ENCODE measurements around the gene HS3ST6. TPM values are rescaled to one million over a fixed set of nuclear protein-coding genes. Genes with fewer than 3 reads are reported as not detected.

Gene HS3ST6
- total and polyA plus RNA-seq, 2 of the 13 experiments (the other 11 are each of a cell fraction or from before 2014, with no cell fraction given), result not detected

GRCh38 chr16:1933097-1933661, 15.0 kb upstream of the HS3ST6 start (continued):
- 0 out of 2 replicates have a peak, but pooled peaks have one; percentile 36 for TF ChIP-seq SKIL (CRISPR knock-in tag; IDR thresholded peaks at IDR 0.05; ENCODE audit: borderline replicate concordance)
- 0 out of 4 replicates have a peak, but pooled peaks of 1 of the 2 experiments have one; percentile 36 for TF ChIP-seq KLF16 (CRISPR knock-in tag; IDR thresholded peaks at IDR 0.05)
- TF ChIP-seq ZC3H4 (CRISPR knock-in tag; IDR thresholded peaks at IDR 0.05; ENCODE audit: borderline replicate concordance), result no peak
- TF ChIP-seq JARID2 (CRISPR knock-in tag; IDR thresholded peaks at IDR 0.05; ENCODE audit: insufficient replicate concordance), result no peak
- no peak for TF ChIP-seq BCL3 (CRISPR knock-in tag; IDR thresholded peaks at IDR 0.05)
- 0 out of 2 replicates have a peak, but pooled peaks have one; percentile 35 for TF ChIP-seq ZBTB38 (CRISPR knock-in tag; IDR thresholded peaks at IDR 0.05)
- no peak for TF ChIP-seq PTBP1 (IDR thresholded peaks at IDR 0.05; ENCODE audit: low read depth, low read length, poor library complexity, severe bottlenecking)
- TF ChIP-seq NFRKB (IDR thresholded peaks at IDR 0.05), result no peak
- TF ChIP-seq SMARCE1 (IDR thresholded peaks at IDR 0.05; ENCODE audit: borderline replicate concordance), result no peak
- TF ChIP-seq ZNF343 (CRISPR knock-in tag; IDR thresholded peaks at IDR 0.05), result no peak
- no peak for TF ChIP-seq PBX2 (CRISPR knock-in tag; IDR thresholded peaks at IDR 0.05)
- TF ChIP-seq HDAC1 (CRISPR knock-in tag; IDR thresholded peaks at IDR 0.05), result 0 out of 2 replicates have a peak, but pooled peaks have one; percentile 40
